HG03378 (cell line): ENCODE data around the gene IGSF9B.

ENCODE experiments used
- ATAC-seq: cut with Tn5 transposase; IDR thresholded peaks from one replicate; pipeline ENCODE4 v1.9.1; 2021; ENCODE audit warnings: mild to moderate bottlenecking, moderate library complexity; ENCODE audit not compliant: unreplicated experiment

IGSF9B gene

DNA sequence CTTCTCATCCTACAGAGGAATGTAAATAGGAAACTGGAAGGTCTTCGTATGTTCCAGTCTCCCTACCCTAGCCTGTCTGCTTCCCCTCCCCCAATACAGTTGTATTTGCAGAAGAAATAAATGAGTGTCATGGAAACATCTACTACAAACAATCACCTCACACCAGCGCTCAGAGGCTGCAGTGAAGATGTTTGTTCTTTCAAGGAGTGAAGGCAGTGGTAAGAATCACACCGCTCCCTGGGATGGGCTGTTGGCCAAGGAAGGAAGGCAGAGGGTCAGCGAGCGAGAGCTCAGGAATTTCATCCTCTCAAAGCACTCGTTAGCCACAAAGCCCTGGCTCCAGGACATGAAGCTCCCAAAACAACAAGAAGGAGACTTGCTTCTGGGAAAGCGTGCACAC lies 1.1 kb upstream of the IGSF9B start:
- ATAC-seq = no peak

DNA sequence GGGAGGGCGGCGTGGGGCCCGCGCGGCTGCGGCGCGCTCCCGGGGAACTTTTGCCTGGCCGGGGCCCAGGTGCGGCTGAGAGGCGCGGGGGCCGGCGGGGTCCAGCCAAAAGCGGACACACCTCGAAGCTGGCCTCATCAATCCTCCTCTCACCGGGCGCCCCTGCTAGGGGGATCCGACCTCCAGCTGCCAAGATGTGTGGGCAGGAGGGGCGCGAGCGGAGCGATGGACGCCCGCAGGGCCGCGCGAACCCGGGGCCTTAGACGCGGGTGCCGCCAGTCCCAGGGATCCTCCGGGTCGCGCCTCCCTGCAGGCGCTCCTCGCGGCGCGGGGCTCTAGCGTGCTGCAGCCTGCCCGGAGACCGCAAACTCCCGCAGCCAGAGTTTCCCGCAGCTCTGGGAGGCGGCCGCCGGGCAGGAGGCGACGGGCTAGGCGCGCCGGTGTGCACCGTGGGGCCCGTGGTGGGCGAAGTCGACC lies 785 bp downstream of the IGSF9B start:
- ATAC-seq = no peak

DNA sequence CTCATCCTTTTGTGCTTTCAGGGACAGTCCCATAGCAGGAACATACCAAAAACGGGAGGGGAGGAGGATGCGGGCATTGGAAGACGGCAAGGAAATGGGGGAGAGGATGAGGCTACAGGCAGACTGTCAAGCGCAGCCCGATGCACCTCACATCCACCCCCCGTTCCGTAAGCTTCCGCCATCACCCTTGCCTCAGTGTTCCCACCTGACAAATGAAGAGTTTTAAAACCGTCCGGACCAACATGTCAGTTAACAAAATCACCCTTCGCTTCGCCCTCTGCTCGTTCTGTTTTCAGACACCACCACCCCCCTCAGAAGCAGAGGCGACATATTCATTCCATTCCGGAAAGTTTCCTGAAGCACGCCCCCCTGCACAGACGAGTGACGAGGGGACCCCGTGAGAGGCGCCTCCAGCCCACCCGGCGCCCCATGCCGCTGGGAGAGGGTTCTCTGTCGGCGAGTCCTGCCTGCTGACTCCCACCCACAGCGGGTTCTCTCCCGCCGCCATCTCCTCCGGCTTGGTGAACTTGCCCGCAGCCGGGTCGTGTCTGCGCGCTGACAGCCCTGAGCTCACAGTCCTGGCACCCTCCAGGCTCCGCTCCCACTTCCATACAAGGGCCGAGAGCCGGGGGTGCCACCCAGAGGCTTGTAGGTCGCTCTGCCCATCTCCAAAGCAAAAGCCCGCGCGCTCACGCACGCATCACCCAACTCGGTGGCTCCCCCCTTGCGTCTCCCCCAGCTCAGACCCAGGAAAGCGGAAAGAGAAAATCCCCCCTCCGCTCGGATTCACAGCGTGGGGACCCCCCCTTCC lies 1.5 kb downstream of the IGSF9B start:
- no peak for ATAC-seq

DNA sequence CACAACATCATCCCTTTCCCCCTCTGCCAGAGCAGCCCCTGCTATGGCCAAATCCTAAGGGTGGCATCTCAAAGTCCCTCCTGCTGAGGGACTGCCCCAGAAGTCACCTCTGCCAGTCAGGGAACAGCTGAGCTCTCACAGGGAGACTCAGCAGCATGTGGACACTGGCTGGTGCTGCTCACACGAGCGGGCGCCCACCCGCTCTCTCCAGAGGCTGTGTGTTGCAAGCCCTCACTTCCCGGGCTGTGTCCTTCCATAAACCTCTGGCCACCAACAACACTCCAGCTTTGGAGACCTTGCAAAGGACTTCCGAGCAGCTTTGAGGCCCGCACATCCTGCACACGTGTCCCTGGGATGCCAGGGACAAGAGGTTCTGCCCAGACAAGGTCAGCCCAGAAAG lies 2.8 kb downstream of the IGSF9B start:
- ATAC-seq = no peak

DNA sequence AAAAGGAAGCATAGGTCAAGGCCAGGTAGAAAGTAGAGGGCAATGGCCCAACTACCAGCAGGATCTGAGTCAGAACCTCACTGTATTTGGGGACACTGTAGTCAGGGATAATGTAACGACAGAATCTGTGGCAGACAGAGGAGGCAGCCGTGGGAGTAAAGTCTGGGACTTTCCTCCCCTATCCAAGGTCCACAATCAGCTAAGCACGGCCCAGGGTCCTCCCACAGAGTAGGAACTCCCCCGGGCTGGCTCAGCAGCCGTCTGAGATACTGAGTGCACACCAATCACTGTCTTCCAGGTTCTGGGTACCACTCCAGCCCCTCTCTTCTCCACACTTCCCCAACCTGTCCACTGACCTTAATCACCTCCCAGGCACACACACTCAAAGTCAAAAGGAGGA lies 3.2 kb downstream of the IGSF9B start:
- ATAC-seq = no peak

DNA sequence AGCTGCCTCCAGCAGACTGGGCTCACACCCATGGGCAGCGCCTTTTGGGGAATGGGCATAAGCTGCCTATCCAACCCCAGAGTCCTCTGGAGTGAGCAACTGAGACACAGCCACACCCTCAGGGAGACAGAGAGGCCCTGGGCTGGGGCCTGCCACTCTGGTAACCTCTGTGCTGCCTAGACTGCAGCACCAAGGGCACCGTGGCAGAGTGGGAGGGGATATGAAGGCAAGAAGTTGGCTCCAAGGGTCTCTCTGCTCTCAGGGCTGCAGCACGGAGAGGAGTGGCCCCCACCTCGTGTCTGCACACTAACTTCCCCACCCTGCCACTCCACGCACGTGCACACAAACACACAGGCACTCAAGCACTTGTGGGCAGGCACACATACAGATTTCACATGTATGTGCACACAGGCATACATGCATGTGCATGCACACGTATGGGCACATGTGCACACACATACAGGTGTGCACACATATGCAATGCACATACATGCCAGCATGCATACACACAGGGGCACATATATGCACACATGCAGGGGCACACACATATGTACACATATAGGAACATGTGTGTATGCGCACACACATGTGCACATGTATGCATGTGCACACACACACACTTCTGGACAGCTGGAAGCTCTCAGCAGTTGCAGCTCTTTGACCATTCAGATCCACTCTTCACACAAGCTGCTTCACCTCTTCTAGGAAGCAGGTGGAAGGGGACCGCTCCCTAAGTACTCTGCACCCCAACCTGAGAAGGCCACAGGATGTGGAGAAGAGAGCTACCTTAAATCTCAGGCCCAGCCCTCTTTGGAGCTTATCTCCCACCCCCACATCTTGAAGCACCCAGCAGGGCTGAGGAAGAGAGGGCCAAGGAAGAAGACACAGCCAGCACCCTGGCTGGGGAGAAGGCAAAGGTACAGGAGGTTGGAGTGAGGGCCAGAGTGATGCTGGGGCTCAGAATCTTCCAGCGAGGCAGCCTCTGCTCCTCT lies 4.3 kb downstream of the IGSF9B start:
- no peak for ATAC-seq

DNA sequence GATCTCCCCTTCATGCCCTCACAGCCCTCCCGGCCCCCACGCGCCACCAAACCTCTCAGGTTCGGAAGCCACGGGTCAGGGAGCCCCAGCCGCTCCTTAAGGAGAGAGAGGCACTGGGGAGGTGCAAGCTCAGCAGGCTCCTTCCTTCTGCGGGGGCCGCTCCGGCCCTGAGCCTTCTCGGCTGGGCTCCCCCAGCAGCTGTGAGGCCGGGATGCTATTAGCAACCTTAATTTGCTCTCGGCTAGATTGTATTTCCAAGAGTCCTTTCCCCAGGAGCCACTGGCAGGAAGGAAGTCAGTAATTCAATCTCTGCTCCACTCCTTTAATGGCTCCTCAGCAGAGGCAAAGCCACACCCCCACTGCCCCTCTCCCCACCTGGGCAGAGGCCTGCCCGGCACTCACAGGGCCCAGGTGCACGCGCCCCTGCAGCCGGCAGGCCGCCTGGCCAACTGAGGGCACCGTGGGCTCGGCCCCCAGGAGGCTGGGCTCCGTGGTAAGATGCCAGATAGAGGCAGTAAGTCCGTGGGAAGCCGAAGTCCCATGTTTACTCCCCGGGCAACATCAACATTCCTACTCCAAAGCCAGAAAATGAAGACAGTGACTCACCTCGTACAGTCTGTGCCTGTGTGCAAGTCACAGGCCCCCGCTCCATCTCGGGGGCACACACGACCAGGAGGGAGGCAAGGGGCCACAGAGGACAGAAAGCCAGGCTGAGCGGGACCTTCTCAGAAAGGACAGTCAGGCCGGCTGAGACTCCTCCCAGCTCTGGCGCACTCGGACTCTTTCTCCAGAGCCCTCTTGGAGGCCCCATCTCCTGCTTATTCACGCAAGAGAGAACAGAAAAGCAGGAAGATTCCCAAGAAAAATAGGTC lies 5.2 kb downstream of the IGSF9B start:
- no peak for ATAC-seq

DNA sequence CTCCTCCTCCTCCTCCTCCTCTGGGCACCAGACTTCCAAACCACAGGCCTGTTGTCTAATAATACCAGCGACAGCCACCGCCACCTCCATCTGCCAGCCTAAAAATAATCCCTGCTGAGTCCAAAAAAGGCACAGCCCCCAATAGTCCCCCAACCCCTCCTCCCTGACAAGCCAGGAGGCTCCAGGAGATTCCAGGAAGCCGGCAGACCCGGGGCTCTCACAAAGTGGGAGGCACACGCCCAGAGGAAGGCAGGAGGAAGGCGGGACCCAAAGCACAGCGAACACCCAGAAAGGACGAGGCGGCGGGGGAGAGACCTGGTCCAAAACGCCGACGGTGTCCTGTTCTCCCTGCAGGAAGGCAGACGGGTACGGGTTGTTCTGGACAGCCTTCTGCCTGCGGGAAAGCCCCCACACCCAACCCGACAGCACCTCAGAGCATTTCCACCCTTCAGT lies 5.9 kb downstream of the IGSF9B start:
- no peak for ATAC-seq

DNA sequence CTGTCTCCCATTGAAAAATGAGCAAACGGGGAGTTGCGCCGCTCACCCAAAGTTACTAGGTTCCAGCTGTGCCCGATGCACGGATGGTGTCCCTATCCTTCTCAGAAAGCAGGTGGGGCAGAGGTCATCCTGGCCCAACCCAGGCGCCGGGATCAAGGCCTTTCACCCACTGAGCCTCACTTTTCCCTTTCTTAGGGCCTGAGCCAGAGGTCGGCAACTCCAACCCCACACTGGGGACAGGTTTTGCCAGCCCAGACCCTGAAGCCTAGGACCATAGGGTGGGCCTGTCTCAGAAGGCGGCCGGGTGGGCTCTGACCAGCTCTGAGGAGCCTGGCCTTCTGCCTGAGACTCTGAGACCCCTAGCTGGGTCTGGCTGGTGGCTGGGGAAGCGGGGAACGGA lies 6.3 kb downstream of the IGSF9B start:
- no peak for ATAC-seq

DNA sequence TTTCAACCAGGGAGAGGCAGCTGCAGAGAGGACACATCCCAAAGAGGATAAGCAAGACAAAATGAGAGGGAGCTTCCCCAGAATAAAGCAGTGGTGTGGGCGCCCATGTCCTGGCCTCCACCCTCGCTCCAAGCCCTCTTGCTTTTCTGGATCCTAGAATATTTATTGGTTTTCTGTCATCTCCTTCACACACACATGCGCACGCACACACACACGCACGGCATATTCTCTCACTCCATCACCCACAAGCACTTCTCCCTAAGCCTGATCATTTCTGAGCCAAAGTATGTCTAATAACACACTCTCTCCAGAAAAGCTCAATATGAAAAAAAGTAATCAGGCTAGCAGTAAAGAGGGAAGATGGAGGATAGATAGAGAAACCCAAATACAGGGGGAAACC lies 7.6 kb downstream of the IGSF9B start:
- ATAC-seq = no peak

DNA sequence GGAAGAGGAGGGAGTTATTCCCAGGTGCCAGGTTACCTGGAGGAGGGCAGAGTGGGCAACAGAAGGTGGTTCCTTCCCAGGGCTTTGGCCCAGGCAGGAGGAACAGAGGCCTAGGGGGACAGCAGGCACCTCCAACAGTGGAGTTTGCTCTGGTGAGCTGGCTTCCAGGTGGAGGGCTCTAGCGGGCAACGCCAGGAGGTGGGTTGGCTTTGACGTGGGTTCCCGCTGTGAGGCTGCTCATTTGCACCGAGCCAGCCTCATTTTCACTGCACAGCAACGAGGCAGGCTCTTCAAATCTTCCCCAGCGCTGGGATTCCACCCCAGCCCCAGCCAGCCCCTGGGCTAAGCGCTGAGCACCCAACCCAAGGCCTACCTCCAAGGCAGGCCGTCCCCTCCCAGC lies 8.1 kb downstream of the IGSF9B start:
- no peak for ATAC-seq

DNA sequence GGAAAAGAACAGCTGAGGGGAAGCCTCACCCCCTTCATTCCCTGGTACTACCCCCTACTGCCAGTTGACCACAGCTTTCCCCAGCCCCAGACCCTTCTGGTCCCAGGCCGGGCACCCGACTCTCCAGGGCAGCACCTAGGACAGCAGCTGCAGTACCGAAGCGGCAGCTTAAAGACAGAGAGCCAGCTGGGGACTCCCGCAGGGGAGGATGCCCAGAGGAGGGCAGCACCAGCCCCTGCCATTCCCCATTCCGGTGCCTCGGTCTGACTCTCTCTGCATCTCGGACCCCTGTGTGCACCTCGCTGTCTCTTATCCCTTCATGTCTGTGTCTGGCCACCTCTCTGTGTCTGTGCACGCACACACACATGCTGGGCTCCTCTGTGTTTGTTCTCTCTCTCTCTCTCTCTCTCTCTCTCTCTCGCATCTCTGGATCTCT lies 9.4 kb downstream of the IGSF9B start:
- ATAC-seq = no peak

DNA sequence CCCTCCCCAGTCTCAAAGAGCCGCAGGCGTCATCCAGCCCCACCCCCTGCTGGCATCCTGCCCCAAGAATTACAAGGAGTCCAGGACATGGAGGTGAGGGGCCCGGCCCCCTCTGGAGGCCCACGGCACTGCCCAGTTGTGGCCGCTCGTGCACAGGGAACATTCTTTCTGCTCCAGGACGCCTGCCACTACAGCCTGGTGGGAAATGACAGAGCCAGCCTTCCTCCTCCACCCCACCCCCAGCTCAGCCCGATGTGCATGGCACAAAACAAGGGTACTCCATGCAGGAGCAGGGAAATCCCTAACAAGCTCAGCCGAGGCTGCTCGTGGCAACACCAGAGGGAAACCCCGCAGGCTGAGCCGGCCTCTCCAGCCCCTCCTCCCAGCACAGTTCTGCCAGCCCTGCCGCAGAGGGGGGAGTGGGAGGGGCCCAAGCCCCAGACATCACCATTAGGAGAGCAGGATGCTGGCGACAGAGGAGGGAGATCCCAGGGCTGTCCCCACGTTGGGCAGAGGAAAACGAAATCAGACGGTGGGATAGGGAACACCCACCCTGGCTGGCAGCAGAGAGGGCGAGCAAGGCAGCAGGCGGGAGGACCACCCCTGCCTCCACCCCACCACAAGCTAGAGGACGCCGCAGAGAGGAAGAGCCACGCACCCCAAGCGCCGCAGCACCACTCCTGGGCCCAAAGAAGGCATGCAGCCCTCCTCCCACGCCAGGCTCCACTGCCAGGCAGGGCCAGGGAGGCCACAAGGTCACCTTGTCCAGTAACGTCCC lies 10.0 kb downstream of the IGSF9B start:
- no peak for ATAC-seq

DNA sequence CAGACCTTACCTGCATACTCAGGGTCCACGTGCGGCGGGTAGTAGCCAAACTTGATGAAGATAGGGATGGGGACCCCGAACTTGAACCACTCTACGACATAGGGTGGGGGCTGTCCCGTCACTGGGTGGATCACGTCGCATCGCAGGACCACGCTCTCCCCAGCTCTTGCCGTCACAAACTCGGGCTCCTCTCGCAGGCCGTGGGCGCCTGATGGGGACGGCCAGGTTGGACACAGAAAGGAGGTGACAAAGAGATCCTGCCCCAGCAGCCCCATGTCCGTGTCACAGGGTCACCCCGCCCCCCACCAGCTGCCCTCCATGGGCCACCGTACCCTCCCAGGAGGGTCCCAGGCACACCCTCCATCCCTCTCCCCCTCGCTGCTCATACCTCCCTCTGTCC lies 10.7 kb downstream of the IGSF9B start:
- ATAC-seq = no peak

DNA sequence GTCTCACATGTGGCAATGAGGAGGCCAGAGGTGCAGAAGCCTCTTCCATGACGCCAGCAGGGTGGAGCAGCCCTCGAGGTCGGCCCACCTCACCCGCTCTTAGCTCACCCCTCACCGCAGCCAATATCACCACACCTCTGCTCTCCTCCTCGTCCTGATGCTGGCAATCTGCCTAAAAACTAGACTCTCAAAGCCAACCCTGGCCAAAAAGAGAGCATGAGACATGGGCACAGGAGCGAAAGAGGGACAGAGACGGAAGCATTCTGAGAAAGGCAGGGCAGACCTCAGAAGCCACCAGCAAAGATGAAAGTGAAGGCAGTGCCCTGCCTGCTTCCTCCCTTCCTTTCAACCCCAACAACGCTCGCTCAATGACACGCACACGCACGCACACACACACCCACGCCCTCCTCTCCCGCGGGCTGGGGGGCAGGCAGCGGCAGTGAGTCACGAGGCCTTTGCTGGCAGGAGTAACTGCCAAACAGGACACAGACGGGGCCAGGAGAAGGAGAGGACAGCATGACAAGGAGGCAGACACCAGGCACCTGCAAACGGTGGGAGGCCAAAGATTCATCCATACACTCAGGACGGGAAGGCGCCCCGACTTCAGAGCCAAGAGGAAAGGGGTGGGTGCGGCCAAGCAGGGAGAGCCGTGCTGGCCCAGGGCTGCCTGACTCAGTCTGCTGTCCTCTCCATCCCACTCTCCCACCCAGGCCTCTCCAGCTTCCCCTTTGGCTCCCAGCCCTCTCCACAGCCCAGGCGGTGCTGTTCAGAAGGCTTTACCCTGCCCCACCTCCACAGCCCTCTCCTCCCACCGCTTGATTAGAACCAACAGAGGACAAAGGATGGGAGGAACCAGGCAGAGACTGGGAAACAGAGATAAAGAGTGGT lies 11.4 kb downstream of the IGSF9B start:
- no peak for ATAC-seq

DNA sequence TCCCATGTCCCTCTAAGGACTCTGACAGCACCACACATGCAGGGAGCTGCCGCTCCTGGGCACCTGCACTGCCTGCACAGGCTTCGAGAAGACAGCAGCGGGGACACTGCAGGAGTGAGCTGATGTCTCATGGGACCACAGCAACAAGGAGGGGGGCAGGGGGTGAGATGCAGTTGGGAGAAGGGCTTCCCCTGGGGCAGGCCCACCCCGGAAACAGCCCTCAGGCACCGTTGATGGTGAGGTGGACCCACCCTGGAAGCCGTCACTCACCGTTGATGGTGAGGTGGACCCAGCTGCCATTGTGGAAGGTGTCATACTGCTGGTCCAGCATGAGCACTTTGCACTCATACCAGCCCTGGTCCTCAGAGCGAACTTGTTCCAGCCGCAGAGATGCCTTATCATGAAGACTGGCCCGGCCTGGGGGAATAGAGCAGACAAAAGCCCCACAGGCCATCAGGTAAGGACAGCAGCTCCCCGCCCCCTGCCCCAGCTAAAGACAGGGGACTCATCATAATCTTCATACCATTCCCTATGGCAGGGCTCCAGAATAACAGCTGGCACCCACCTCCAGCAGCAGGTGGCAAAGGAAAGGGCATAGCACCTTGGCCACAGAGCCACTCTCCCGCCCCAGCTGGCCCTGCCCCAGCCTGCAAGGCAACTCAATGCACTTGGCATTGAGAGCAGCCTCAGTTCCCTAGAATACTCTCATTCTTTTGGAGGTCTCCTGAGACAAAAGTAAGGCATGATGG lies 12.6 kb downstream of the IGSF9B start:
- ATAC-seq = no peak

DNA sequence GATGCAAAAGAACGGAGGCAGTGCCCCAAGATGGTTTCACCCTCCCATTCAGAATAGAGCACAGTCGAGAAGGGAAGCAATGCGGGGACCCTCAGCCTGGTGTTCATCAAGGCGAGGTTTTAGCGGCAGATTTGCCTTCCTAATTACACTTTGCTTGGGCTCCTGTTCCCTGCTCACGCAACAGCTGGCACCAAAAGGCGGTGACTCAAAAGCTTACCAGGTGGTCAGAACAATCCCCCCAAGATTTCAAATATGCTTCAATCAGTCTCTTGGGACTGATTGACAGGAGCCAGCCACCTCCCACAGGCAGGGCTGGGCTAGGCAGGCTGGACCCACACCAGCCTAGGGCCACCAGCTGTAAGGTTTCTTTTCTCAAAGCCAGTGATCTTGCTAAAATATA lies 14.2 kb downstream of the IGSF9B start:
- no peak for ATAC-seq

DNA sequence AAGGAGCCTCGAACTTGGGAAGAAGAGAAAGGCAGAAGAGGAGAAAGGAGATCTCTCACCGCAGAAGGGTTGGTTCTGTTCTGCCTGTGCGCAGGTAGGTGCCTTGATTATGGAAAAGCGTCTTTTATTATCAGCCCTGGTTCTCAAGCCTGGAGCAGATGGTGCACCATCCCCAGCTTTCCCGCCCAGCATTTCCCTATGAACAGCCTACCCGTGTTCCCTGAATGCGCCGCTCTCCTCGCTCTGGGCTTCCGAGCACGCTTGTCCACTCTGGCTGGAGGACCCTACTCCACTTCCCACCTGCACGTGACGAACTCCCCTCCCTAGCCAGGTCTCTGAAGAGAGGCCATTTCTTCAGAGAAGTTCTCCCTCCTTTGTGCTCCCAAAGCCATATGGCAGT lies 15.2 kb downstream of the IGSF9B start:
- no peak for ATAC-seq
